OCI-LY1 (cell line): ENCODE data around the gene TMEM187.

ENCODE experiments used
- EZH2 ChIP-seq: fragments of 200-600 bp; sonication (generic), shearing (Covaris generic); IDR thresholded peaks from 2 replicates; pipeline ENCODE4 v1.8.0; 2017; ENCODE audit warnings: borderline replicate concordance, mixed run types, mild to moderate bottlenecking, antibody characterized with exemption, low read length, moderate library complexity, mixed read lengths
- TF ChIP-seq, protein P1 (sequence below): fragments of 200-600 bp; sonication (generic), shearing (Covaris generic); IDR thresholded peaks from 2 replicates; pipeline ENCODE4 v1.5.1; 2017; ENCODE audit warnings: mild to moderate bottlenecking, antibody characterized with exemption, low read length, moderate library complexity, mixed read lengths

DNA sequence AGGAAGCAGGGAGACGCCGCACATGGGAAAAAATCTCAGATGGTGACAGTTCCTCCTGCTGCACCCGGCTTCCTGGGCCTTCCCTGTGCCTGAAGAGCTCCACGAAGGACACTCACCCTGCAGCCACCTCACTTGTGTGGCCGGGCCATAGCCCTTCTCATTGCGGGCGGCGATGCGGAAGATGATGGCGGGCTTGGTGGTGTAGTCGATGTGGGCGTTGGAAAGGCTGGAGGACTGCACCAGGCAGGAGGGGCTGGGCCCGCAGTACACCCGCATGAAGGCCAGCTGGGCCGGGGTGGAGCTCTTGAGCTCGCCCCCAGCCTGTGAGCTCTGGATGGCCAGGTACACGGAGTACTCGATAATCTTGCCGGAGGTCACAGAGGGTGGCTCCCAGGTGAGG, 22.4 kb upstream of the TMEM187 start:
- TF ChIP-seq, protein P1, sequence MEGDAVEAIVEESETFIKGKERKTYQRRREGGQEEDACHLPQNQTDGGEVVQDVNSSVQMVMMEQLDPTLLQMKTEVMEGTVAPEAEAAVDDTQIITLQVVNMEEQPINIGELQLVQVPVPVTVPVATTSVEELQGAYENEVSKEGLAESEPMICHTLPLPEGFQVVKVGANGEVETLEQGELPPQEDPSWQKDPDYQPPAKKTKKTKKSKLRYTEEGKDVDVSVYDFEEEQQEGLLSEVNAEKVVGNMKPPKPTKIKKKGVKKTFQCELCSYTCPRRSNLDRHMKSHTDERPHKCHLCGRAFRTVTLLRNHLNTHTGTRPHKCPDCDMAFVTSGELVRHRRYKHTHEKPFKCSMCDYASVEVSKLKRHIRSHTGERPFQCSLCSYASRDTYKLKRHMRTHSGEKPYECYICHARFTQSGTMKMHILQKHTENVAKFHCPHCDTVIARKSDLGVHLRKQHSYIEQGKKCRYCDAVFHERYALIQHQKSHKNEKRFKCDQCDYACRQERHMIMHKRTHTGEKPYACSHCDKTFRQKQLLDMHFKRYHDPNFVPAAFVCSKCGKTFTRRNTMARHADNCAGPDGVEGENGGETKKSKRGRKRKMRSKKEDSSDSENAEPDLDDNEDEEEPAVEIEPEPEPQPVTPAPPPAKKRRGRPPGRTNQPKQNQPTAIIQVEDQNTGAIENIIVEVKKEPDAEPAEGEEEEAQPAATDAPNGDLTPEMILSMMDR = no peak
- TF ChIP-seq EZH2 = no peak
